OCI-LY1 (cell line): Measurements from ENCODE around the gene SMYD2.

ENCODE experiments used
- H2AFZ ChIP-seq: fragments of 200-600 bp; sonication (generic), shearing (Covaris generic); 2 replicates; pipeline ENCODE4 v1.6.0; 2014; ENCODE audit warnings: antibody characterized with exemption, mild to moderate bottlenecking, low read length
- H3F3A ChIP-seq: fragments of 200-600 bp; sonication (generic), shearing (Covaris generic); 2 replicates; pipeline ENCODE4 v1.6.0; 2014; ENCODE audit warnings: mild to moderate bottlenecking, antibody characterized with exemption, low read length, moderate library complexity; ENCODE audit not compliant: insufficient read depth
- H3K27ac ChIP-seq: fragments of 200-600 bp; sonication (generic); 2 replicates; pipeline ENCODE4 v1.5.1; 2014; ENCODE audit warnings: low read length, mixed run types, mild to moderate bottlenecking, low read depth; ENCODE audit not compliant: poor library complexity, severe bottlenecking
- H3K27me3 ChIP-seq: fragments of 200-600 bp; sonication (generic); 2 replicates; pipeline ENCODE4 v1.6.0; 2014; ENCODE audit warnings: antibody characterized with exemption, mild to moderate bottlenecking, low read length, moderate library complexity; ENCODE audit not compliant: insufficient read depth
- H3K36me3 ChIP-seq: fragments of 200-600 bp; sonication (generic); 2 replicates; pipeline ENCODE4 v1.6.1; 2014; ENCODE audit warnings: mild to moderate bottlenecking, antibody characterized with exemption, low read length, moderate library complexity, mixed read lengths; ENCODE audit not compliant: insufficient read depth
- H3K4me1 ChIP-seq: fragments of 200-600 bp; sonication (generic); 2 replicates; pipeline ENCODE4 v1.5.1; 2014; ENCODE audit warnings: mild to moderate bottlenecking, low read length, moderate library complexity; ENCODE audit not compliant: insufficient read depth, severe bottlenecking
- H3K4me2 ChIP-seq: fragments of 200-600 bp; sonication (generic), shearing (Covaris generic); 2 replicates; pipeline ENCODE4 v1.6.1; 2014; ENCODE audit warnings: low read length
- H3K4me3 ChIP-seq: fragments of 200-600 bp; sonication (generic); 2 replicates; pipeline ENCODE4 v1.5.1; 2014; ENCODE audit warnings: low read length, low read depth, mild to moderate bottlenecking, mixed read lengths; ENCODE audit not compliant: poor library complexity, severe bottlenecking
- H3K79me2 ChIP-seq: fragments of 200-600 bp; shearing (Covaris generic); 2 replicates; pipeline ENCODE4 v1.6.1; 2016; ENCODE audit warnings: mixed run types, low read length, mixed read lengths; ENCODE audit not compliant: insufficient read depth
- H3K9ac ChIP-seq: fragments of 200-600 bp; sonication (generic), shearing (Covaris generic); 2 replicates; pipeline ENCODE4 v1.6.1; 2014; ENCODE audit warnings: mild to moderate bottlenecking, low read length, mixed read lengths
- H3K9me2 ChIP-seq: fragments of 200-600 bp; sonication (generic), shearing (Covaris generic); 2 replicates; pipeline ENCODE4 v1.6.1; 2014; ENCODE audit warnings: low read depth, mild to moderate bottlenecking, low read length, mixed read lengths
- H3K9me3 ChIP-seq: fragments of 200-600 bp; shearing (Covaris generic); 2 replicates; pipeline ENCODE4 v1.6.1; 2014; ENCODE audit warnings: low read length, mixed read lengths
- H4K20me1 ChIP-seq: fragments of 200-600 bp; sonication (generic), shearing (Covaris generic); 2 replicates; pipeline ENCODE4 v1.6.0; 2016; ENCODE audit warnings: mild to moderate bottlenecking, low read length; ENCODE audit not compliant: insufficient read depth
- CTCF ChIP-seq: fragments of 200-600 bp; sonication (generic), shearing (Covaris generic); IDR thresholded peaks from 2 replicates; pipeline ENCODE4 v1.5.1; 2017; ENCODE audit warnings: mild to moderate bottlenecking, antibody characterized with exemption, low read length, moderate library complexity, mixed read lengths
- EZH2 ChIP-seq: fragments of 200-600 bp; sonication (generic), shearing (Covaris generic); IDR thresholded peaks from 2 replicates; pipeline ENCODE4 v1.8.0; 2017; ENCODE audit warnings: borderline replicate concordance, mixed run types, mild to moderate bottlenecking, antibody characterized with exemption, low read length, moderate library complexity, mixed read lengths

The SMYD2 gene

GRCh38 chr1:214289574-214290272, 8.8 kb downstream of the SMYD2 start:
- TF ChIP-seq CTCF (no peak), EZH2 (no peak)
- no peaks in the 10 kb centered on the region for H3F3A ChIP-seq
- H4K20me1 ChIP-seq: no peaks in the 10 kb centered on the region
- H3K27ac ChIP-seq: no peak overlapping the region
- H3K4me2 ChIP-seq: no peak overlapping the region
- H3K4me3 ChIP-seq: no peak overlapping the region
- no peak overlapping the region for H3K9ac ChIP-seq
- no peaks in the 10 kb centered on the region for H3K9me2 ChIP-seq
- no peaks in the 10 kb centered on the region for H3K27me3 ChIP-seq
- no peaks in the 10 kb centered on the region for H3K4me1 ChIP-seq
- no peaks in the 10 kb centered on the region for H3K79me2 ChIP-seq
- no peaks in the 10 kb centered on the region for H3K9me3 ChIP-seq
- no peak overlapping the region for H2AFZ ChIP-seq
- peaks cover 4% of the 10 kb centered on the region; the same call in 1 of the 2 replicates for H3K36me3 ChIP-seq

- no peaks in the 10 kb centered on the region for H3K79me2 ChIP-seq
- no peak overlapping the region for H3K4me2 ChIP-seq
Observed at GRCh38 chr1:214290424-214291037, 9.6 kb downstream of the SMYD2 start.

GRCh38 chr1:214292322-214292721, 11.4 kb downstream of the SMYD2 start:
- Histone ChIP-seq H3K9ac (no peak overlapping the region), H3K4me3 (no peak overlapping the region), H3K36me3 (peaks cover 4% of the 10 kb centered on the region; the same call in 1 of the 2 replicates), H3K27me3 (no peaks in the 10 kb centered on the region), H2AFZ (no peak overlapping the region), H4K20me1 (no peaks in the 10 kb centered on the region), H3F3A (no peaks in the 10 kb centered on the region), H3K9me3 (no peaks in the 10 kb centered on the region), H3K4me1 (no peaks in the 10 kb centered on the region), H3K4me2 (no peak overlapping the region), H3K79me2 (no peaks in the 10 kb centered on the region), H3K9me2 (no peaks in the 10 kb centered on the region), H3K27ac (no peak overlapping the region)
- TF ChIP-seq CTCF (no peak), EZH2 (no peak)

More at GRCh38 chr1:214290424-214291037, 9.6 kb downstream of the SMYD2 start:
- H3K9ac ChIP-seq: no peak overlapping the region
- no peaks in the 10 kb centered on the region for H3F3A ChIP-seq
- no peaks in the 10 kb centered on the region for H3K4me1 ChIP-seq
- no peaks in the 10 kb centered on the region for H3K9me3 ChIP-seq
- no peak overlapping the region for H3K27ac ChIP-seq
- TF ChIP-seq EZH2: no peak
- no peak for TF ChIP-seq CTCF
- no peak overlapping the region for H3K4me3 ChIP-seq
- H3K9me2 ChIP-seq: no peaks in the 10 kb centered on the region
- no peak overlapping the region for H2AFZ ChIP-seq
- H3K36me3 ChIP-seq: peaks cover 4% of the 10 kb centered on the region; the same call in 1 of the 2 replicates
- no peaks in the 10 kb centered on the region for H4K20me1 ChIP-seq
- no peaks in the 10 kb centered on the region for H3K27me3 ChIP-seq
